Neural progenitor cell (in vitro differentiated cells): ENCODE measurements around the gene NKPD1. TPM values are rescaled to one million over a fixed set of nuclear protein-coding genes. Genes with fewer than 3 reads are reported as not detected.

ENCODE experiments used
- DNase-seq: peaks from one replicate; pipeline ENCODE4 v3.0.0-alpha.2; 2016; ENCODE audit warnings: low spot score
- H2AFZ ChIP-seq: fragments of 200-600 bp; sonication (generic); replicated peaks from 2 replicates; pipeline ENCODE4 v1.6.1; 2016; ENCODE audit warnings: antibody characterized with exemption
- H3F3A ChIP-seq: fragments of 200-600 bp; sonication (generic); 2 replicates; pipeline ENCODE4 v1.6.1; 2016; ENCODE audit warnings: antibody characterized with exemption, low read depth
- H3K27ac ChIP-seq: fragments of 200-600 bp; sonication (generic); 2 replicates; pipeline ENCODE4 v1.5.1; 2016; ENCODE audit warnings: mild to moderate bottlenecking
- H3K27me3 ChIP-seq: fragments of 200-600 bp; sonication (generic); 2 replicates; pipeline ENCODE4 v1.6.1; 2016; ENCODE audit warnings: mild to moderate bottlenecking, moderate library complexity
- H3K36me3 ChIP-seq: fragments of 200-600 bp; sonication (generic); 2 replicates; pipeline ENCODE4 v1.5.1; 2016
- H3K4me1 ChIP-seq: fragments of 200-600 bp; sonication (generic); 2 replicates; pipeline ENCODE4 v1.6.1; 2016; ENCODE audit warnings: mixed run types
- H3K4me2 ChIP-seq: fragments of 200-600 bp; sonication (generic); 2 replicates; pipeline ENCODE4 v1.6.1; 2016
- H3K4me3 ChIP-seq: fragments of 200-600 bp; sonication (generic); 2 replicates; pipeline ENCODE4 v1.5.1; 2016
- H3K79me2 ChIP-seq: fragments of 200-600 bp; sonication (generic); 2 replicates; pipeline ENCODE4 v1.6.1; 2016; ENCODE audit warnings: low read depth
- H3K9ac ChIP-seq: fragments of 200-600 bp; sonication (generic); 2 replicates; pipeline ENCODE4 v1.6.1; 2016
- H3K9me3 ChIP-seq: fragments of 200-600 bp; sonication (generic); 2 replicates; pipeline ENCODE4 v1.5.1; 2016; ENCODE audit warnings: low read depth
- H4K20me1 ChIP-seq: fragments of 200-600 bp; sonication (generic); 2 replicates; pipeline ENCODE4 v1.6.1; 2016; ENCODE audit warnings: low read depth
- H3K27ac Mint-ChIP-seq: 3 replicates; pipeline ENCODE4 v1.8.0; 2021; ENCODE audit warnings: mixed read lengths
- H3K27me3 Mint-ChIP-seq: 2 replicates; pipeline ENCODE4 v1.8.0; 2022; ENCODE audit warnings: low read depth, mild to moderate bottlenecking, inconsistent platforms, moderate library complexity, mixed read lengths; ENCODE audit not compliant: insufficient read depth
- H3K36me3 Mint-ChIP-seq: 3 replicates; pipeline ENCODE4 v1.8.0; 2021; ENCODE audit warnings: mixed read lengths
- H3K4me1 Mint-ChIP-seq: 3 replicates; pipeline ENCODE4 v1.8.0; 2021; ENCODE audit warnings: mixed read lengths
- H3K4me3 Mint-ChIP-seq: 3 replicates; pipeline ENCODE4 v1.8.0; 2021; ENCODE audit warnings: mild to moderate bottlenecking, moderate library complexity, mixed read lengths
- H3K9me3 Mint-ChIP-seq: 3 replicates; pipeline ENCODE4 v1.8.0; 2020; ENCODE audit warnings: mixed read lengths
- EZH2 ChIP-seq: fragments of 200-600 bp; sonication (generic); IDR thresholded peaks from 2 replicates; pipeline ENCODE4 v1.6.1; 2017; ENCODE audit warnings: antibody characterized with exemption, mild to moderate bottlenecking, moderate library complexity
- EZH2phosphoT487 ChIP-seq: fragments of 200-600 bp; sonication (generic); IDR thresholded peaks from 2 replicates; pipeline ENCODE4 v1.6.1; 2017; ENCODE audit warnings: antibody characterized with exemption
- total RNA-seq: library from RNA; depleted of rRNA; stranded (reverse); fragments of >200 nt; gene quantifications from 2 replicates; pipeline ENCODE4 v1.2.3, GENCODE V29; 2015; ENCODE audit warnings: low replicate concordance
- TF ChIP-seq, protein P1 (sequence below): fragments of 200-600 bp; sonication (generic); IDR thresholded peaks from 2 replicates; pipeline ENCODE4 v1.5.1; 2017; ENCODE audit warnings: antibody characterized with exemption, mild to moderate bottlenecking

The NKPD1 gene
- total RNA-seq, 1 donor from 2014 or later = 0.02 TPM

DNA sequence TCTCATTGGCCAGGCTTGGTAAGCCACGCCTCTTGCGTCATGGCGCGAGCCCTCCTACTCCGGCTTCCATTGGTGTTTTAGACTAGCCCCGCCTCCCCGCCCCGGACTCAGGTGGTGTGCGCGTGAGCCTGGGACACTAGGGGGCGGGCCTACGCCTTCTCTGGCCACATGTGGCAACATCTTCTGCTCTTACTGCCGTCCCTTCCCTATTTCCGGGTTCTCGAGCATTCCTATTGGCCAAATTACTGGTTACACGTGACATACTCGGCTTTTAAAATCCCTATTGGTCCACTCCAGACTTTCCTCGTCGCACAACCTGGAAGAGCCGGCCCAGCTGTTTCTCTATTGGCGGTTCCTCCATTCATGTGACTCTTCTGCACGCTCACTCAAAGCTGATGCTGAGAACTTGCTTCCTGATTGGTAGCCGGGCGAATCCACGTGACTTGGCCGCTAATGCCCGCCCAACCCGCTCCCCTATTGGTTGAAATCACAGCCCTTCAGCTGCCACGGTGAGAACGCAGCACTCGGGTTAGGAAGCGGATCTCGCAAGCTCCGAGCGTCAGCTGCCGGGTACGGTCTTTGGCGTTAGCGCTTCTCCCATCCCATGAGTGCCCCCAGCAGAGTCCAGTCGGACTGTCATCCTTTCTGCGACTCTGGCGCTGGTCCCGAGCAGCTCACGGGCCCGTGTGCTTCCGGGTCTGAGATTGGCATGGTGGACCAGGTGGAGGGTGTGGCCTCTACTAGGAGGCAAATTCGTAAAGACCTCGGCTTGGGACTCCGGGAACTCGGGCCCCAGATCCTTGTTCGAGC, 17.7 kb upstream of the NKPD1 start, which contains the start of gene BLOC1S3:
Gene BLOC1S3, plus strand, starts transcription at position 523 of the 810 bp plus-strand sequence. CDS start 513 bp downstream, outside the sequence.
- Mint-ChIP-seq H3K4me3 (peak within 1 kb of the TSS; percentile 97), H3K36me3 (peaks cover 2% of the 10 kb centered on the region), H3K27me3 (peaks cover 4% of the 10 kb centered on the region), H3K27ac (peak within 1 kb of the TSS; percentile 93), H3K9me3 (no peaks in the 10 kb centered on the region), H3K4me1 (peaks cover 8% of the 10 kb centered on the region)
- peak within 1 kb of the TSS; percentile 89 for H3K4me2 ChIP-seq
- peak within 1 kb of the TSS; percentile 86 for H3K4me3 ChIP-seq
- peak; percentile 100 for DNase-seq
- H3K79me2 ChIP-seq = peaks cover 16% of the 10 kb centered on the region
- peak within 1 kb of the TSS; percentile 67 for H3K9ac ChIP-seq
- H3K27me3 ChIP-seq = peaks cover 14% of the 10 kb centered on the region
- H3K4me1 ChIP-seq = peaks cover 10% of the 10 kb centered on the region
- H3K36me3 ChIP-seq = no peaks in the 10 kb centered on the region
- H3K9me3 ChIP-seq = no peaks in the 10 kb centered on the region
- H2AFZ ChIP-seq = peak within 1 kb of the TSS; percentile 85
- H4K20me1 ChIP-seq = peaks cover 4% of the 10 kb centered on the region
- peaks cover 8% of the 10 kb centered on the region for H3F3A ChIP-seq
- peak within 1 kb of the TSS; percentile 51 for H3K27ac ChIP-seq
- TF ChIP-seq, protein P1, sequence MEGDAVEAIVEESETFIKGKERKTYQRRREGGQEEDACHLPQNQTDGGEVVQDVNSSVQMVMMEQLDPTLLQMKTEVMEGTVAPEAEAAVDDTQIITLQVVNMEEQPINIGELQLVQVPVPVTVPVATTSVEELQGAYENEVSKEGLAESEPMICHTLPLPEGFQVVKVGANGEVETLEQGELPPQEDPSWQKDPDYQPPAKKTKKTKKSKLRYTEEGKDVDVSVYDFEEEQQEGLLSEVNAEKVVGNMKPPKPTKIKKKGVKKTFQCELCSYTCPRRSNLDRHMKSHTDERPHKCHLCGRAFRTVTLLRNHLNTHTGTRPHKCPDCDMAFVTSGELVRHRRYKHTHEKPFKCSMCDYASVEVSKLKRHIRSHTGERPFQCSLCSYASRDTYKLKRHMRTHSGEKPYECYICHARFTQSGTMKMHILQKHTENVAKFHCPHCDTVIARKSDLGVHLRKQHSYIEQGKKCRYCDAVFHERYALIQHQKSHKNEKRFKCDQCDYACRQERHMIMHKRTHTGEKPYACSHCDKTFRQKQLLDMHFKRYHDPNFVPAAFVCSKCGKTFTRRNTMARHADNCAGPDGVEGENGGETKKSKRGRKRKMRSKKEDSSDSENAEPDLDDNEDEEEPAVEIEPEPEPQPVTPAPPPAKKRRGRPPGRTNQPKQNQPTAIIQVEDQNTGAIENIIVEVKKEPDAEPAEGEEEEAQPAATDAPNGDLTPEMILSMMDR = peak; percentile 59
- no peak for TF ChIP-seq EZH2phosphoT487
- TF ChIP-seq EZH2 = no peak

DNA sequence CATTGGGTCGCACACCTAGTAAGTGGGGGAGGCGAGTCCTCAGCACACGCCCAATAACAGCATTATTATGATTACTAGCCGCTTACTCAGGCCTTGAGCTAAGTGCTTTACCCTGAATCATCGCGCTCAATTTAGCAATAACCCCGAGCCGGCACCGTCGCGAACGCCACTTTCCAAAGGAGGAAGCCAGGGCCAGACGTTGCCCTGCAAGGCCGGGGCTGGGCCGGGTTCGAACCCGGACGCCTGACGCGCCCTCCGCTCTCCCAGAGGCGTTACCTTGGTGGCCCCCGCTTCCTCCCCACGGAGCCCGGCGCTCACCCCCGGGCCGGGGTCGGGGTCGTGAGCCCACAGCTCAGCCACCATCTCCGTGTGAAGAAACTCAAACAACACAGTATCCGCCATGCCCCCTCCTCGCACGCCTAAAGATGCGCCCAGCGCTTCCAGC, 17.1 kb upstream of the NKPD1 start, which contains the start of gene TRAPPC6A:
Gene TRAPPC6A, minus strand, starts transcription at position 421 of the 445 bp plus-strand sequence. Its CDS starts 19 bp downstream, at position 402.
- peak within 1 kb of the TSS; percentile 86 for H3K4me3 ChIP-seq
- H3K27ac ChIP-seq = peak within 1 kb of the TSS; percentile 51
- no peaks in the 10 kb centered on the region for H3K36me3 ChIP-seq
- H3K79me2 ChIP-seq = peaks cover 16% of the 10 kb centered on the region
- Mint-ChIP-seq H3K4me1 (peaks cover 8% of the 10 kb centered on the region), H3K9me3 (no peaks in the 10 kb centered on the region), H3K27ac (peak within 1 kb of the TSS; percentile 93), H3K27me3 (peaks cover 4% of the 10 kb centered on the region), H3K36me3 (peaks cover 2% of the 10 kb centered on the region), H3K4me3 (peak within 1 kb of the TSS; percentile 97)
- TF ChIP-seq EZH2 = no peak
- TF ChIP-seq EZH2phosphoT487 = no peak
- TF ChIP-seq, protein P1 = no peak
- H3K4me2 ChIP-seq = peak within 1 kb of the TSS; percentile 89
- peaks cover 10% of the 10 kb centered on the region for H3K4me1 ChIP-seq
- DNase-seq = no peak
- H3K9me3 ChIP-seq = no peaks in the 10 kb centered on the region
- H3F3A ChIP-seq = peaks cover 8% of the 10 kb centered on the region
- peaks cover 14% of the 10 kb centered on the region for H3K27me3 ChIP-seq
- peaks cover 4% of the 10 kb centered on the region for H4K20me1 ChIP-seq
- peak within 1 kb of the TSS; percentile 67 for H3K9ac ChIP-seq
- H2AFZ ChIP-seq = peak within 1 kb of the TSS; percentile 85

DNA sequence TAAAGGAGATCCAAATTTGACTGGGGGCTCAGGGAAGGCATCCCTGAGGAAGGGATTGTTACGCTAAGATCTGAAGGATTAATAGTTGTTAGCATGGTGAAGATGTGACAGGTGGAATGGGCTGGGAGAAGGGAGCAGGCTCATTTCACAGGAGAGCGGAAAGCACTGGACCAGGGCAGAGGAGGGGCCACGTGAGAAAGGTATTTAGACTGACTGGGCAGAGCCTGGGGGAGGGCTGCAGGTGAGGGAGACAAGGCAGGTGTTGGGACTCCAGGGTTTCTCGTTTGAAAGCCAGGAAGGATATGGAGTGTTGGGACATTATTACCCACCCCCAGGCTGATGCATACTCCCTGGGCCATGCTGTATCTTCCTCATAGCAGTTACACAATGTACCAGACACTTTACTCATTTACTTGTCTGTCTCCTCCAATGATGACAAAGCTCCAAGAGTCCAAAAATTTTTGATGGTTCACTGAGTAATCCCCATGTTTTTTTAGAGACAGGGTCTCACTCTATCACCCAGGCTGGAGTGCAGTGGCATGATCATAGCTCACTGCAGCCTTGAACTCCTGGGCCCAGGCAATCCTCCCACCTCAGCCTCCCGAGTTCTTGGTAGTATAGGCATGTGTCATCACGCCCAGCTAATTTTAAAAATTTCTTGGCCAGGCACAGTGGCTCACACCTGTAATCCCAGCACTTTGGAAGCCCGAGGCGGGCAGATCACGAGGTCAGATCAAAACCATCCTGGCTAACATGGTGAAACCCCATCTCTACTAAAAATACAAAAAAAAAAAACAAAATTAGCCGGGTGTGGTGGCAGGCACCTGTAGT, 14.9 kb upstream of the NKPD1 start:
- H3K4me2 ChIP-seq = no peak overlapping the region
- H3K27ac Mint-ChIP-seq = no peak overlapping the region
- H3K4me3 Mint-ChIP-seq = peak overlapping the region; percentile 52

More for the DNA sequence above, 14.9 kb upstream of the NKPD1 start:
- Histone ChIP-seq H3K79me2 (peaks cover 16% of the 10 kb centered on the region), H3K36me3 (no peaks in the 10 kb centered on the region), H3K9me3 (no peaks in the 10 kb centered on the region), H3F3A (peaks cover 8% of the 10 kb centered on the region), H3K4me1 (peaks cover 10% of the 10 kb centered on the region), H3K4me3 (no peak overlapping the region), H2AFZ (no peak overlapping the region), H3K9ac (no peak overlapping the region), H3K27ac (no peak overlapping the region), H4K20me1 (peaks cover 12% of the 10 kb centered on the region), H3K27me3 (peaks cover 14% of the 10 kb centered on the region)
- Mint-ChIP-seq H3K27me3 (peaks cover 6% of the 10 kb centered on the region), H3K9me3 (no peaks in the 10 kb centered on the region), H3K4me1 (peaks cover 11% of the 10 kb centered on the region), H3K36me3 (no peaks in the 10 kb centered on the region)
- TF ChIP-seq, protein P1 = no peak
- TF ChIP-seq EZH2 = no peak
- TF ChIP-seq EZH2phosphoT487 = no peak
- DNase-seq = no peak
